GDM1 (cell line): ENCODE data around the gene ADGRG3.
"Not testable (repeated sequence)": the region's sequence is repeated elsewhere in the genome, so short reads cannot be mapped to it uniquely, and the experiment has no call there.

Source experiments
- DNase-seq: peaks from one replicate; lab custom pipeline; 2025; lab: John Stamatoyannopoulos, UW

The ADGRG3 gene

GRCh38 chr16:57721356-57722209, 53.5 kb downstream of the ADGRG3 start:
- DNase-seq = no peak

- no peak for DNase-seq
Observed at GRCh38 chr16:57722210-57722499, 54.0 kb downstream of the ADGRG3 start.

GRCh38 chr16:57722651-57723050, 54.5 kb downstream of the ADGRG3 start:
- DNase-seq = no peak

DNA sequence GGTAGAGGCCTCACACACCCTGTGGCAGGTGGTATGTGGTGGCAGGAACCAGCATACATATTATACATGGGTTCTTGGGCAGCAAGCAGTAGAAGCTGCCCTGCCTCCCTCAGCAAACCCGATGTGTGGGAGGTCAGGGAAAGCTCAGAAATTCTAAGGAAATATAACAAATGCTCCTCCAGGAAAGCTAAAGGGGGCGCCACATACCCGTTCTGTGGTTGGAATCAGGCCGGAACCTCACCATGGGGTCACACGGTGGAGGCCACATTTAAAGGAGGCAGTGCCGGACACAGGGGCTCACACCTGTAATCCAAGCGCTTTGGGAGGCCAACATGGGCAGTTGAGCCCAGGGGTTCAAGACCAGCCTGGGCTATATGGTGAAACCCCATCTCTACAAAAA, 55.1 kb downstream of the ADGRG3 start:
- DNase-seq = no peak

GRCh38 chr16:57724531-57724930, 56.4 kb downstream of the ADGRG3 start:
- no peak for DNase-seq

- DNase-seq = no peak
Observed at GRCh38 chr16:57725151-57725550, 57.0 kb downstream of the ADGRG3 start.

- DNase-seq = no peak
Observed at GRCh38 chr16:57725554-57725953, 57.4 kb downstream of the ADGRG3 start.

- DNase-seq = no peak
Observed at GRCh38 chr16:57725976-57726375, 57.9 kb downstream of the ADGRG3 start.

GRCh38 chr16:57726433-57726947, 58.4 kb downstream of the ADGRG3 start:
- no peak for DNase-seq

- DNase-seq = no peak
Observed at GRCh38 chr16:57727610-57728009, 59.5 kb downstream of the ADGRG3 start.

DNA sequence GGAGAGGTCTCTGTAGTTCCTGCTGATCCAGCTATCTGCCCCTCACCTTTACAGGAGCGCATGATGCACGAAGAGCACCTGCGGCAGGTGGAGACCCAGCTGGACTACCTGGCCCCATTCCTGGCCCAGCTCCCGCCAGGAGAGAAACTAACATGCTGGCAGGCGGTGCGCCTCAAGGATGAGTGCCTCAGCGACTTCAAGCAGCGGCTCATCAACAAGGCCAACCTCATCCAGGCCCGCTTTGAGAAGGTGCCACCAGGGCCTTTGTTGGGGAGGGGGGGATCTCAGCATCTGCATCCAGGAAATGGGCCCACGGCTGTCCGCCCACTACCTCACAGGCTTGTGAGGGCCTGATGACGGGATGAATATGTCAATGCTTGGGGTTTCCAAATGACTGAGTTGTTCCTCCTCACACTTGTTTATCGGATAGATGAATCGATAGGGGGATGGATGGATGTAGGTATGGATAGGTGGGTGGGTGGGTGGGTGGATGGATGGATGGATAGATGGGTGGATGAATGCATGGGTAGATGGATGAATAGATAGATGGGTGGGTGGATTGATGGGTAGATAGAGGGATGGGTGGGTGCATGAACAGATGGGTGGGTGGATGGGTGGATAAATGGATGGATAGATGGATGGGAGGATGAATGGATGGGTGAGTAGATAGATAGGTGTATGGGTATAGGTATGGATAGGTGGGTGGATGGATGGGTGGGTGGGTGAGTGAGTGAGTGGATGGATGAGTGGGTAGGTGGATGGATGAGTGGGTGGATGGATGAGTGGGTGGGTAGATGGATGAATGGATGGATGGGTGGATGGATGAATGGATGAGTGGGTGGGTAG, 60.5 kb downstream of the ADGRG3 start:
- no peak for DNase-seq

- no peak for DNase-seq
Observed at GRCh38 chr16:57729182-57729484, 61.0 kb downstream of the ADGRG3 start.

DNA sequence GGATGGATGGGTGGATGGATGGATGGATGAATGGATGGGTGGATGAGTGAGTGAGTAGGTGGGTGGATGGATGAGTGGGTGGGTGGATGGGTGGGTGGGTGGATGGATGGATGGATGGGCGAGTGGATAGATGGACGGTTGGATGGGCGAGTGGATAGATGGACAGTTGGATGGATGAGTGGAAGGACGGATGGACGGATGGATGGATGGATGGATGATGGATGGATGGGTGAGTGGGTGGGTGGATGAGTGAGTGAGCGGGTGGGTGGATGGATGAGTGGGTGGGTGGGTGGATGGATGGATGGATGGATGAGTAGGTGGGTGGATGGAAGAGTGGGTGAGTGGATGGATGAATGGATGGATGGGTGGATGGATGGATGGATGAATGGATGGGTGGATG, 61.7 kb downstream of the ADGRG3 start:
- not testable (repeated sequence) for DNase-seq

- DNase-seq = no peak
Observed at GRCh38 chr16:57730771-57731730, 62.9 kb downstream of the ADGRG3 start.

GRCh38 chr16:57732037-57732436, 63.9 kb downstream of the ADGRG3 start:
- no peak for DNase-seq

- no peak for DNase-seq
Observed at GRCh38 chr16:57732714-57733113, 64.6 kb downstream of the ADGRG3 start.

- DNase-seq = no peak
Observed at GRCh38 chr16:57734308-57734924, 66.3 kb downstream of the ADGRG3 start.

DNA sequence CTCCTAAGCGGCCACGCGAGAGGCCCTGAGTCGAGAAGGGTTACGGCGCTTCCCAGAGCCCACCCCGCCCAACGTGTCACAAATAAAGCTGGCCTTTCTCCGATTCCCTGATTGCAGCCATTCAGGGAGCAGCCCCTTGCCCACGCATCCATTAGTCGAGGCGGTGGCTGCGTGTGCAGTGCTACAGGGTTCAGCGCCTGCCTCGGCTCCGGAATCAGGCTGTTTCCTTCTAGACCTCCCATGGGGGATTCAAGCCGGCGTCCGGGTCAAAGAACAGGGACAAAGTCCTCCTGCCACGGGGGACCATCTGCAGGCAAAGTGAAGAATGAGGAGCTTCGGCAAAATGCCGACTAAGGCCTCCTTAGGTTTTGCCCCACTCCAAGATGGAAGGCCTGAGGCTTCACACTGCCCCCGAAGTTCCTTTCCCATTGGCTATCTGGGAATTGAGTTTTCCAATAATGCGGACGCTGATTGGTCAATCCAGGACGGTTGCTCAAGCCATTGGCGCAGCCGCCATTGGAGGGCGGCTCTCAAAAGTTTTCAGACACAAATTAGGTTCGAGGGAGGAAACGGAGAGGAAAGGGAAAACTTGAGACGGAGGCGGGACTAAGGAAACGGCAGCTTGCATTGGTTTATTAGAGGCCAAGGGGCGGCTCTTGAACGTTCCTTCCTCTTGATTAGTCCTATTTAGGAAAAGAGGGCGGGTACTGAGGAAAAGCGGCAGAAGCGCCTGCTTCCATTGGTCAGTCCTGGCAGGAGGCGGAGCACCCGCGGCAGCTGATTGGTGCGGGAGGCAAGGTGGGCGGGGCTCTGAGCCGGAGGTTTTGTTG, 67.0 kb downstream of the ADGRG3 start:
- peak; percentile 94 for DNase-seq

- DNase-seq = no peak
Observed at GRCh38 chr16:57735755-57736418, 67.8 kb downstream of the ADGRG3 start, which contains the start of gene KATNB1. TSS of gene KATNB1 (plus strand) at chr16:57735770. CDS start at chr16:57737244, 1,474 bp downstream.
